IPS DF 6.9 (cell line): ENCODE data around the gene TNFRSF4.

ENCODE experiments used
- DNase-seq: peaks from one replicate; pipeline ENCODE4 v3.0.0-alpha.2; 2013; ENCODE audit warnings: low read depth, low spot score
- H3K27ac ChIP-seq: one replicate; pipeline ENCODE4 v1.5.1; 2013; ENCODE audit warnings: low read length, control low read depth
- H3K27me3 ChIP-seq: 2 replicates; pipeline ENCODE4 v1.6.1; 2013; ENCODE audit warnings: mild to moderate bottlenecking, low read length; ENCODE audit not compliant: control insufficient read depth, insufficient read depth
- H3K36me3 ChIP-seq: 2 replicates; pipeline ENCODE4 v1.6.1; 2013; ENCODE audit warnings: low read length; ENCODE audit not compliant: control insufficient read depth, insufficient read depth
- H3K4me1 ChIP-seq: 2 replicates; pipeline ENCODE4 v1.6.1; 2013; ENCODE audit warnings: low read length; ENCODE audit not compliant: control insufficient read depth, insufficient read depth
- H3K4me3 ChIP-seq: 2 replicates; pipeline ENCODE4 v1.5.1; 2013; ENCODE audit warnings: mild to moderate bottlenecking, low read length
- H3K9me3 ChIP-seq: 2 replicates; pipeline ENCODE4 v1.6.1; 2013; ENCODE audit warnings: low read length, inconsistent platforms; ENCODE audit not compliant: control insufficient read depth, insufficient read depth
- WGBS: extraction: QIAGEN DNeasy Blood & Tissue Kit; methylation state at CpG from one replicate; pipeline ENCODE4 v1.1.7; 2013; ENCODE audit warnings: mixed read lengths, missing lambda C conversion rate; ENCODE audit not compliant: insufficient read length, insufficient coverage; 5-methylcytosine and 5-hydroxymethylcytosine counted together

The TNFRSF4 gene

GRCh38 chr1:1165900-1166421 lies 48.0 kb downstream of the TNFRSF4 start:
- no peak for DNase-seq
- WGBS, result no CpG with 5 or more reads among the region's 23 CpGs

GRCh38 chr1:1165485-1165884 lies 48.5 kb downstream of the TNFRSF4 start:
- H3K27me3 ChIP-seq, result no peaks in the 10 kb centered on the region
- H3K27ac ChIP-seq, result no peak overlapping the region
- DNase-seq, result no peak
- WGBS, result no CpG with 5 or more reads among the region's 12 CpGs
- H3K4me1 ChIP-seq, result peaks cover 30% of the 10 kb centered on the region
- no peak overlapping the region for H3K4me3 ChIP-seq
- no peaks in the 10 kb centered on the region for H3K9me3 ChIP-seq
- no peaks in the 10 kb centered on the region; the same call in 1 of the 2 replicates for H3K36me3 ChIP-seq

More at GRCh38 chr1:1165900-1166421, 48.0 kb downstream of the TNFRSF4 start:
- H3K27ac ChIP-seq, result no peak overlapping the region
- H3K27me3 ChIP-seq, result no peaks in the 10 kb centered on the region
- no peak overlapping the region for H3K4me3 ChIP-seq
- peaks cover 31% of the 10 kb centered on the region for H3K4me1 ChIP-seq
- H3K9me3 ChIP-seq, result no peaks in the 10 kb centered on the region
- H3K36me3 ChIP-seq, result no peaks in the 10 kb centered on the region; the same call in 1 of the 2 replicates

GRCh38 chr1:1164701-1165451 lies 49.1 kb downstream of the TNFRSF4 start:
- no peaks in the 10 kb centered on the region; the same call in 1 of the 2 replicates for H3K36me3 ChIP-seq
- no peak overlapping the region for H3K27ac ChIP-seq
- no CpG with 5 or more reads among the region's 48 CpGs for WGBS
- no peaks in the 10 kb centered on the region for H3K27me3 ChIP-seq
- H3K9me3 ChIP-seq, result no peaks in the 10 kb centered on the region
- H3K4me1 ChIP-seq, result peaks cover 28% of the 10 kb centered on the region
- DNase-seq, result no peak
- H3K4me3 ChIP-seq, result no peak overlapping the region

- peaks cover 25% of the 10 kb centered on the region for H3K4me1 ChIP-seq
- H3K27me3 ChIP-seq, result no peaks in the 10 kb centered on the region
- no peaks in the 10 kb centered on the region for H3K9me3 ChIP-seq
- no peak overlapping the region for H3K27ac ChIP-seq
- H3K36me3 ChIP-seq, result no peaks in the 10 kb centered on the region; the same call in 1 of the 2 replicates
- no CpG with 5 or more reads among the region's 26 CpGs for WGBS
- H3K4me3 ChIP-seq, result no peak overlapping the region
- DNase-seq, result no peak
Observed at GRCh38 chr1:1164361-1164700, 49.6 kb downstream of the TNFRSF4 start.

- Histone ChIP-seq H3K9me3 (no peaks in the 10 kb centered on the region), H3K27ac (no peak overlapping the region), H3K36me3 (no peaks in the 10 kb centered on the region; the same call in 1 of the 2 replicates), H3K4me3 (no peak overlapping the region), H3K27me3 (no peaks in the 10 kb centered on the region), H3K4me1 (peaks cover 25% of the 10 kb centered on the region)
- no CpG with 5 or more reads among the region's 33 CpGs for whole genome bisulfite sequencing
- no peak for DNase-seq
Observed at GRCh38 chr1:1163538-1164070, 50.3 kb downstream of the TNFRSF4 start.

- H3K9me3 ChIP-seq, result no peaks in the 10 kb centered on the region
- H3K27ac ChIP-seq, result no peak overlapping the region
- H3K4me1 ChIP-seq, result peaks cover 27% of the 10 kb centered on the region
- no peak for DNase-seq
- no peaks in the 10 kb centered on the region for H3K27me3 ChIP-seq
- H3K4me3 ChIP-seq, result peak overlapping the region; percentile 18; the same call in 1 of the 2 replicates
- H3K36me3 ChIP-seq, result no peaks in the 10 kb centered on the region; the same call in 1 of the 2 replicates
- WGBS, result no CpG with 5 or more reads among the region's 73 CpGs
Observed at GRCh38 chr1:1162597-1163537, 51.1 kb downstream of the TNFRSF4 start.

- Histone ChIP-seq H3K27me3 (no peaks in the 10 kb centered on the region), H3K4me3 (no peak overlapping the region), H3K9me3 (no peaks in the 10 kb centered on the region), H3K36me3 (no peaks in the 10 kb centered on the region; the same call in 1 of the 2 replicates), H3K27ac (no peak overlapping the region), H3K4me1 (peaks cover 27% of the 10 kb centered on the region)
- no peak for DNase-seq
- no CpG with 5 or more reads among the region's 17 CpGs for WGBS
Observed at GRCh38 chr1:1161683-1162079, 52.3 kb downstream of the TNFRSF4 start.
